ENCODE results near the gene SOX9. TPM values are rescaled to one million over a fixed set of nuclear protein-coding genes. Genes with fewer than 3 reads are reported as not detected.

Gene SOX9
- total and polyA plus RNA-seq, 9 of the 15 experiments (the other 6 are each of a cell fraction or from before 2014, with no cell fraction given), result 0.04 TPM; not detected in 8

DNA sequence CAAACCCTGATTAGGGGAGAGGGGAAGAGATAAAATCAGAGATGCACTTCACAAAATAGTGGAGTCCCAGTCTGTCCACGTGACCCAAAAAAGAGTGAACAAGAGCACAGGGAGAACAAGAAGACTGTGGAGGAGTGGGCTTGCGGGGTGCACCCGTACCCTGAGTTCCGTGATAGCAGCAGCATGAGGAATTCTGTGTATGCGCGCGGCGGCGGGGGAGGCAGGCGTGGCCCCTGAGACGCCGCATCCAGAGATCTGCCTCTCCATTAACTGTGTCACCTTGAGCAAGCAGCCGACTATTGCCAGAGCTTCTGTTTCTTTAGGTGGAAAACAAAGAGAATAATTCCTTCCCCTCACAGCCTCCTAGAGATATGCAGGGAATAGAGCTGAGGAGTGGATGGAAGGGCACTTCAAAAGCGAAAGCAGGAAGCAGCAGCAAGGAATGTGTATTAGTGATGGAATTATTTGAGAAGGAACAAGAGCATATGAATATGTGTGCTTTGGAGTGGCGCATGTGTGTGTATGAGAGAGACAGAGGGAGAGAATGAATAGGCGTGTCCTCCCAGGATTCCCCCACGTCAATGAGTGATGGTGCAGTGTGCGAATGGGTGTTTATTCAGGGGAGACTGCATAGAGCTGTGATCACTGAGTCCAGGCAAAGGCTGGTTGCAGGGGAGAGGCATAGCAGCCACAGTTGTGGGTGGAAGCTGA, 10.4 kb upstream of the SOX9 start (continued):
- TF ChIP-seq, protein P1, sequence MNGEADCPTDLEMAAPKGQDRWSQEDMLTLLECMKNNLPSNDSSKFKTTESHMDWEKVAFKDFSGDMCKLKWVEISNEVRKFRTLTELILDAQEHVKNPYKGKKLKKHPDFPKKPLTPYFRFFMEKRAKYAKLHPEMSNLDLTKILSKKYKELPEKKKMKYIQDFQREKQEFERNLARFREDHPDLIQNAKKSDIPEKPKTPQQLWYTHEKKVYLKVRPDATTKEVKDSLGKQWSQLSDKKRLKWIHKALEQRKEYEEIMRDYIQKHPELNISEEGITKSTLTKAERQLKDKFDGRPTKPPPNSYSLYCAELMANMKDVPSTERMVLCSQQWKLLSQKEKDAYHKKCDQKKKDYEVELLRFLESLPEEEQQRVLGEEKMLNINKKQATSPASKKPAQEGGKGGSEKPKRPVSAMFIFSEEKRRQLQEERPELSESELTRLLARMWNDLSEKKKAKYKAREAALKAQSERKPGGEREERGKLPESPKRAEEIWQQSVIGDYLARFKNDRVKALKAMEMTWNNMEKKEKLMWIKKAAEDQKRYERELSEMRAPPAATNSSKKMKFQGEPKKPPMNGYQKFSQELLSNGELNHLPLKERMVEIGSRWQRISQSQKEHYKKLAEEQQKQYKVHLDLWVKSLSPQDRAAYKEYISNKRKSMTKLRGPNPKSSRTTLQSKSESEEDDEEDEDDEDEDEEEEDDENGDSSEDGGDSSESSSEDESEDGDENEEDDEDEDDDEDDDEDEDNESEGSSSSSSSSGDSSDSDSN (IDR thresholded peaks at IDR 0.05; ENCODE audit: borderline replicate concordance in 1 of 2, low read depth in 2 of 2, low read length in 2 of 2), result no peak

DNA sequence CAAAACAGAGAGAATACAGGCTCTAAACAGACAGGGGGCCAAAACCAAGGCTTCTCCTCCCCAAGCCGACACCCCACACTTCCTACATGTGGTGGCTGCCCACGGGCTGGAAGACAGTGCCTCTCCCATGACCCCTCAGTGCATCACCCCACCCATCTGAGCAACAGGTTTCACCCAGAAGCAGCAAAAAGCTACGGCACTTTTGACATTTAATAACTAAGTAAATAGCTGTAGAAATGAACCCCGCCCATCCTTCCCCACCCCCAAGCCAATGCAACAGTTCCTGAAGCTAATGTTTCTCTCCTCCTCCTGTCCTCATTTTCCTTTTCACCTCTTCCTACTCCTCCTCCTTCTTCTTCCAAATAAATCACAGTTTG, 9.9 kb upstream of the SOX9 start:
- Histone ChIP-seq H3K79me2 (ENCODE audit: control insufficient read depth, insufficient read depth, low read length) (no peaks in the 10 kb centered on the region), H3K9ac (ENCODE audit: insufficient read depth in 1 of 2, low read depth in 2 of 2, low read length in 2 of 2) (no peak overlapping the region), H3K27me3 (ENCODE audit: control insufficient read depth in 2 of 2, insufficient read depth in 2 of 2, low read length in 2 of 2) (no peaks in the 10 kb centered on the region), H3K4me3 (no peak overlapping the region), H3K27ac (ENCODE audit: extremely low read depth, low read depth, low read length) (no peak overlapping the region), H3K4me1 (replicated peaks in 1 of 2; ENCODE audit: control insufficient read depth in 2 of 2, insufficient read depth in 2 of 2, low read length in 2 of 2) (no peaks in the 10 kb centered on the region), H3K9me3 (replicated peaks; ENCODE audit: control insufficient read depth, insufficient read depth, low read depth, low read length) (no peaks in the 10 kb centered on the region), H4K20me1 (replicated peaks; ENCODE audit: control insufficient read depth, insufficient read depth, low read length) (no peaks in the 10 kb centered on the region), H3K36me3 (ENCODE audit: control insufficient read depth, insufficient read depth, low read length) (no peaks in the 10 kb centered on the region), H2AFZ (ENCODE audit: low read depth, low read length) (no peak overlapping the region), H3K4me2 (ENCODE audit: insufficient read depth, low read length) (no peak overlapping the region), H3K9me1 (ENCODE audit: control insufficient read depth, insufficient read depth, low read length) (no peaks in the 10 kb centered on the region)
- WGBS (ENCODE audit: insufficient coverage, low coverage, missing lambda C conversion rate), result 0% methylated on average over 2 of the region's 4 CpGs
- DNase-seq (ENCODE audit: extremely low read depth in 1 of 4, low spot score in 3 of 4), result no peak
- POLR2A ChIA-PET, result no interaction called here
- no peak for ATAC-seq
- FAIRE-seq, result no peak
- intact Hi-C loops (cut with micrococcal nuclease), result no loop called here
- in situ Hi-C loops (cut with MboI), result no loop called here
- CTCF ChIA-PET (ENCODE audit: low intra/inter-chr PET ratio), result no interaction called here
- BruUV-seq (replicated peaks), result no TSS peak
- TF ChIP-seq, protein P2, sequence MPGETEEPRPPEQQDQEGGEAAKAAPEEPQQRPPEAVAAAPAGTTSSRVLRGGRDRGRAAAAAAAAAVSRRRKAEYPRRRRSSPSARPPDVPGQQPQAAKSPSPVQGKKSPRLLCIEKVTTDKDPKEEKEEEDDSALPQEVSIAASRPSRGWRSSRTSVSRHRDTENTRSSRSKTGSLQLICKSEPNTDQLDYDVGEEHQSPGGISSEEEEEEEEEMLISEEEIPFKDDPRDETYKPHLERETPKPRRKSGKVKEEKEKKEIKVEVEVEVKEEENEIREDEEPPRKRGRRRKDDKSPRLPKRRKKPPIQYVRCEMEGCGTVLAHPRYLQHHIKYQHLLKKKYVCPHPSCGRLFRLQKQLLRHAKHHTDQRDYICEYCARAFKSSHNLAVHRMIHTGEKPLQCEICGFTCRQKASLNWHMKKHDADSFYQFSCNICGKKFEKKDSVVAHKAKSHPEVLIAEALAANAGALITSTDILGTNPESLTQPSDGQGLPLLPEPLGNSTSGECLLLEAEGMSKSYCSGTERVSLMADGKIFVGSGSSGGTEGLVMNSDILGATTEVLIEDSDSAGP (CRISPR knock-in tag; IDR thresholded peaks at IDR 0.05), result no peak
- no peak for TF ChIP-seq RNF2 (IDR thresholded peaks at IDR 0.05)
- TF ChIP-seq MCM7 (IDR thresholded peaks at IDR 0.05), result no peak
- TF ChIP-seq OTX1 (CRISPR knock-in tag; IDR thresholded peaks at IDR 0.05), result no peak
- TF ChIP-seq ELF1 (tag; IDR thresholded peaks at IDR 0.05), result no peak
- no peak for TF ChIP-seq THRAP3 (IDR thresholded peaks at IDR 0.05; ENCODE audit: borderline replicate concordance)
- no peak for TF ChIP-seq HDAC8 (tag; IDR thresholded peaks at IDR 0.05)
- TF ChIP-seq SMAD4 (CRISPR knock-in tag; conservative IDR thresholded peaks at IDR 0.05), result no peak
- no peak for TF ChIP-seq NONO (IDR thresholded peaks at IDR 0.05; ENCODE audit: low read depth in 2 of 2, low read length in 1 of 2)
- TF ChIP-seq MIER1 (IDR thresholded peaks at IDR 0.05; ENCODE audit: low read depth), result no peak
- TF ChIP-seq MCM3 (IDR thresholded peaks at IDR 0.05), result no peak
- TF ChIP-seq KDM1A (IDR thresholded peaks at IDR 0.05), result no peak
- TF ChIP-seq ARNT (IDR thresholded peaks at IDR 0.05), result no peak
- no peak for TF ChIP-seq KAT2B (IDR thresholded peaks at IDR 0.05; ENCODE audit: low read depth, low read length)
- TF ChIP-seq IFI16 (CRISPR knock-in tag; IDR thresholded peaks at IDR 0.05), result no peak
- no peak for TF ChIP-seq FIP1L1 (IDR thresholded peaks at IDR 0.05; ENCODE audit: low read depth, low read length, poor library complexity, severe bottlenecking)
- TF ChIP-seq SRF (CRISPR knock-in tag; IDR thresholded peaks at IDR 0.05), result no peak
- no peak for TF ChIP-seq WHSC1 (IDR thresholded peaks at IDR 0.05; ENCODE audit: low read length)
- TF ChIP-seq HMG20A (CRISPR knock-in tag; conservative IDR thresholded peaks at IDR 0.05), result no peak

Measured in K562 (cell line).